ENCODE results near the gene DCC. TPM values are rescaled to one million over a fixed set of nuclear protein-coding genes. Genes with fewer than 3 reads are reported as not detected.
"Not testable (repeated sequence)": the region's sequence is repeated elsewhere in the genome, so short reads cannot be mapped to it uniquely, and the experiment has no call there.

Gene DCC
- total RNA-seq, 4 donors from 2014 or later: 0.13 TPM; not detected in 3

DNA sequence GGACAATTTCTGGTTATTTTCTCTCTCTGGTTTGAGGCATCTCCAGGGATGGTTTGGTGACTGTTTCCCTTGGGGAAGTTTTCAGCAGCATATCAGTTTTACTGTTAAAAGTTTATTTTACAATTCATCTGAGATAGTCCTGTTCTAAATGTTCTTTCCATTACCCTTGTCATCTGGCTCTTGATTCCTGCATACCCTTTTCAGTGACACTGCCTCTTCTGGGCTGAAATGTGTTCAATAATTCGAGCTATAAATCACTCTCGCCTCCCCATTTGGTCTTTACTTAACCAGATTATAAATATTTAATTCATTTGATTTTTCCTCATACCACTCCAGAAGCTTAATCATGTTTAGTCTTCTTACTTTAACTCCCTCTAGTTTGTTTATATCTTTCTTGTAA is 9.5 kb downstream of the DCC start:
- H3K4me3 ChIP-seq (ENCODE audit: low read depth, poor library complexity, severe bottlenecking): no peak overlapping the region
- no peak for DNase-seq (ENCODE audit: low spot score in 2 of 2)
- no peak for TF ChIP-seq POLR2A (IDR thresholded peaks at IDR 0.05)
- TF ChIP-seq, protein P1, sequence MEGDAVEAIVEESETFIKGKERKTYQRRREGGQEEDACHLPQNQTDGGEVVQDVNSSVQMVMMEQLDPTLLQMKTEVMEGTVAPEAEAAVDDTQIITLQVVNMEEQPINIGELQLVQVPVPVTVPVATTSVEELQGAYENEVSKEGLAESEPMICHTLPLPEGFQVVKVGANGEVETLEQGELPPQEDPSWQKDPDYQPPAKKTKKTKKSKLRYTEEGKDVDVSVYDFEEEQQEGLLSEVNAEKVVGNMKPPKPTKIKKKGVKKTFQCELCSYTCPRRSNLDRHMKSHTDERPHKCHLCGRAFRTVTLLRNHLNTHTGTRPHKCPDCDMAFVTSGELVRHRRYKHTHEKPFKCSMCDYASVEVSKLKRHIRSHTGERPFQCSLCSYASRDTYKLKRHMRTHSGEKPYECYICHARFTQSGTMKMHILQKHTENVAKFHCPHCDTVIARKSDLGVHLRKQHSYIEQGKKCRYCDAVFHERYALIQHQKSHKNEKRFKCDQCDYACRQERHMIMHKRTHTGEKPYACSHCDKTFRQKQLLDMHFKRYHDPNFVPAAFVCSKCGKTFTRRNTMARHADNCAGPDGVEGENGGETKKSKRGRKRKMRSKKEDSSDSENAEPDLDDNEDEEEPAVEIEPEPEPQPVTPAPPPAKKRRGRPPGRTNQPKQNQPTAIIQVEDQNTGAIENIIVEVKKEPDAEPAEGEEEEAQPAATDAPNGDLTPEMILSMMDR (IDR thresholded peaks at IDR 0.05): no peak
- intact Hi-C loops (cut with DNase I; ENCODE audit: low total_unique reads): no loop called here
- 71 to 78% methylated on average over 2 of the region's 2 CpGs for WGBS, 2 donors

DNA sequence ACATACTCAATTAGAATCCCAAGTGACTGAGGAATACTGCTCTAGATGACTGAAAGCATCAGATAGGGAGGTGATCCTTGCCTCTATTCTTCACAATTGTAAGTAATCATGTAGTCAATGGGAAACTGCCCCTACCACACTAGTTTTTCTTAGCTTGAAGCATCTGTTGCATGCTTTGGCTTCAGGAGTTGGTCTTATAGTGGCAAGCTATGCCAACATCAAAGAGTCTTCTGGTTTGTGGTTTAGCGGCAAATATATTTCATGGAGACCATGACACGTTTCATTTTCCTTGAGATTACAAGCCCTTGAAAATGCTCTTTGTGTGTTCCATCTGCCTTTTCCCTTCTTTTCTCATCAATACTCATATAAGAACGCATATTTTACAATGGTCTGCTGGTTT is 12.9 kb downstream of the DCC start:
- WGBS, 2 donors: 84 to 85% methylated on average over 3 of the region's 3 CpGs
- no peak overlapping the region for H3K4me3 ChIP-seq (ENCODE audit: low read depth, poor library complexity, severe bottlenecking)
- TF ChIP-seq, protein P1 (IDR thresholded peaks at IDR 0.05): no peak
- no peak for TF ChIP-seq POLR2A (IDR thresholded peaks at IDR 0.05)
- intact Hi-C loops (cut with DNase I; ENCODE audit: low total_unique reads): no loop called here
- DNase-seq (ENCODE audit: low spot score in 2 of 2): no peak

DNA sequence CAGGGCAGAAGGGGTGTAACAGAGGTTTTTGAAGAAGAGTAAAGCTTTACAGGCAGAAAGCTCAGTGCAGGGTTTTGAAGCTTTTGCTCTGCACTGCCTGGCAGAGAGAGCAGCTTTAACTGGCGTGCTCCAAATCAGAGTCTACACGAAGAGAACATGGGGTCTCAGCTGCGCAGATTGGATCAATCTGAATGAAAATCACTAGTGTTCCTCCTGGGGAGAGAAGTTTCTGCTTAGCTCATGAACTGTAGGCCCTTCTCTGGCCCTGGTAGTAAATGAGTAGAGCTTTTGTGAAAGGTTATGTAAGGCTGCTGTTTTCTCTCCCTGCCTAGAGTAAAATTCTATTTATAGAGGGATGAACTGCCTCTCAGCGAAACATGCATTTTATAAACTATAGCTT is 13.6 kb downstream of the DCC start:
- no peak for TF ChIP-seq POLR2A (IDR thresholded peaks at IDR 0.05)
- TF ChIP-seq, protein P1 (IDR thresholded peaks at IDR 0.05): no peak
- H3K4me3 ChIP-seq (ENCODE audit: low read depth, poor library complexity, severe bottlenecking): no peak overlapping the region
- no peak for DNase-seq (ENCODE audit: low spot score in 2 of 2)
- 80 to 83% methylated on average over 4 of the region's 4 CpGs for WGBS, 2 donors
- intact Hi-C loops (cut with DNase I; ENCODE audit: low total_unique reads): no loop called here

DNA sequence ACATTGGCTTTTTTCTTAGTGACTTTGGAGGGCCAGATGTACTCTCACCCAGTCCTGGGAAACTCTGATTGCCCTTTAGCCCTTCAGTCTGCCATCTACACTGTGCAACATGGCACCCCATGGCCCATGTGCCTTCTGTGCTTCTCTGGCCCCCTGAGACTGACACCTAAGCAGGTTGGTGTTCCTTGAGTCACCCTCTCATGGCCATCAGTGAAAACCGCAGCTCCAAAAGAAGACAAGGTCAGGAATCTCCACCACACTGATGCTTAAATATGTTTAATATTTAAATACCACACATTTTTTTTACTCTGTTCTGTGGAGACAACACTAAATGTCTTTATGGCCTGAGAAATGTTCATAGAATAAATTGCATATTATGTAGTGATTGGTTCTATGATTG is 23.9 kb downstream of the DCC start:
- DNase-seq (ENCODE audit: low spot score in 2 of 2): no peak
- WGBS, 2 donors: 91 to 92% methylated on average over 1 of the region's 1 CpG
- intact Hi-C loops (cut with DNase I; ENCODE audit: low total_unique reads): loop anchor here (1.0 kb wide), 1 partner anchor 47 kb away; no protein-coding TSS in a partner anchor
- no peak overlapping the region for H3K4me3 ChIP-seq (ENCODE audit: low read depth, poor library complexity, severe bottlenecking)
- TF ChIP-seq, protein P1 (IDR thresholded peaks at IDR 0.05): no peak

DNA sequence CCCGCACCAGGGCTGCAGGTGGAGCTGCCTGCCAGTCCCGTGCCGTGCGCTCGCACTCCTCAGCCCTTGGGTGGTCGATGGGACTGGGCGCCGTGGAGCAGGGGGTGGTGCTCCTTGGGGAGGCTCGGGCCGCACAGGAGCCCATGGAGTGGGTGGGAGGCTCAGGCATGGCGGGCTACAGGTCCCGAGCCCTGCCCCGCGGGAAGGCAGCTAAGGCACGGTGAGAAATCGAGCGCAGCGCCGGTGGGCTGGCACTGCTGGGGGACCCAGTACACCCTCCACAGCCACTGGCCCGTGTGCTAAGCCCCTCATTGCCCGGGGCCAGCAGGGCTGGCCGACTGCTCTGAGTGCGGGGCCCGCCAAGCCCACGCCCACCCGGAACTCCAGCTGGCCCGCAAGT is 26.9 kb downstream of the DCC start:
- WGBS, 2 donors: 96 to 98% methylated on average over 20 to 22 of the region's 27 CpGs
- H3K4me3 ChIP-seq (ENCODE audit: low read depth, poor library complexity, severe bottlenecking); intact Hi-C loops (cut with DNase I; ENCODE audit: low total_unique reads); DNase-seq (ENCODE audit: low spot score in 2 of 2): not testable (repeated sequence)

DNA sequence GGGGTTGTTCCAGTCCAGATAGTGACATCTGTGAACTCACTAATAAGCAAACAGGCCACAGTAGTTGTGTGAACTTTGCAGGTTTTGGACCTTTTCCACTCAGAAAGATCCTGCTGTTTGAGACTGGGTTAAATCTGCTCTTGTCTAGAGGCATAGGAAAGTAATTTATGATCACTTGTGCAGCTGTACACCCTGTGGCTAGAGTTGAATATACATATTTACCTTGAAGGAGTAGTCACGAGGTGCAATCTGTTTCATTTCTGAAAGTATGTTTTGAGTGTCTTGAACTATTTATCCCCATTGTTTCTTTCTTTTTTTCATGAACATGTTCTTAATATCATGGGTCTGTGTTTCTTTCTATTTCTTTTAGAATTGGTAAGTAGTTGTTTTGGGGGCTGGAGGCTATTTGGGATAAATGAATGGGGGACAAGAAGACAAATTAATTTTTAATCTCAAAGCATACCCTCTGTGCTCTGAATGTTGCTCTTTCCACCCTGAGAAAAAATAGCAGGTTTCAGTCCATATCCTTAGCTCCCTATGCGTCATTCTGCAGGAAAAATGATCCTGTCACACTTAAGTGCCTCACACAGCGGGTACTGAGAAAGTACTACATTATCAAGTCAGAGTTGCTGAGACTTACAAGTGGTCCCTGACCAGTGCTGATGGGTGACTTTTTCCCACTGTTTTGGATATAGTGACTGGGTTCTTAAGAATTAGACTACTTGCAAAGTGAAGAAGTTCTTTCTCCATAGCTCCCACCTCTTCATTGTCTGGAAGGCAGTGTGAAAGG is 28.2 kb downstream of the DCC start:
- WGBS, 2 donors: 55% methylated on average over 3 of the region's 3 CpGs
- intact Hi-C loops (cut with DNase I; ENCODE audit: low total_unique reads): no loop called here

More for the DNA sequence above, 28.2 kb downstream of the DCC start:
- no peak for DNase-seq (ENCODE audit: low spot score in 2 of 2)
- TF ChIP-seq POLR2A (IDR thresholded peaks at IDR 0.05): no peak
- TF ChIP-seq, protein P1 (IDR thresholded peaks at IDR 0.05): no peak
- no peak overlapping the region for H3K4me3 ChIP-seq (ENCODE audit: low read depth, poor library complexity, severe bottlenecking)
